Bladder microvascular endothelial cell (primary cell): ENCODE results near the gene MAGEA12. TPM values are rescaled to one million over a fixed set of nuclear protein-coding genes. Genes with fewer than 3 reads are reported as not detected.

Experiments
- total RNA-seq: library from RNA; depleted of rRNA; stranded (reverse); fragments of >200 nt; gene quantifications from 2 replicates; pipeline ENCODE4 v1.2.3, GENCODE V29; 2014

The MAGEA12 gene
- total RNA-seq, result not detected in 2 replicates

GRCh38 chrX:152733261-152733975, at the start of gene MAGEA12, which contains the start of gene CSAG1:
TSS of gene MAGEA12 (plus strand) at chrX:152733757. CDS start at chrX:152736162, 2,405 bp downstream.
TSS of gene CSAG1 (minus strand) at chrX:152733721. CDS start at chrX:152732460, 1,261 bp downstream.

GRCh38 chrX:152697952-152698931, 35.3 kb upstream of the MAGEA12 start, which contains the start of gene MAGEA3:
TSS of gene MAGEA3 (plus strand) at chrX:152698794. CDS start at chrX:152700833, 2,039 bp downstream.

GRCh38 chrX:152709173-152709572, 24.4 kb upstream of the MAGEA12 start, which contains the start of gene CSAG2:
TSS of gene CSAG2 (minus strand) at chrX:152709273. CDS start at chrX:152709112, 161 bp downstream.

GRCh38 chrX:152713815-152714787, 19.5 kb upstream of the MAGEA12 start, which contains the start of gene MAGEA2B:
TSS of gene MAGEA2B (plus strand) at chrX:152714628. CDS start at chrX:152717107, 2,479 bp downstream.

GRCh38 chrX:152753686-152754650, 20.4 kb downstream of the MAGEA12 start, which contains the start of gene MAGEA2:
TSS of gene MAGEA2 (minus strand) at chrX:152753842. CDS start at chrX:152751363, 2,479 bp downstream.

GRCh38 chrX:152758918-152759317, 25.4 kb downstream of the MAGEA12 start, which contains the start of gene CSAG3:
TSS of gene CSAG3 (plus strand) at chrX:152759218.

GRCh38 chrX:152769549-152770289, 36.2 kb downstream of the MAGEA12 start, which contains the start of gene MAGEA6:
TSS of gene MAGEA6 (minus strand) at chrX:152769689. CDS start at chrX:152767650, 2,039 bp downstream.

Other genes with a start within 250 kb of the MAGEA12 start
- gene GABRQ, start 95.9 kb upstream of the MAGEA12 start, total RNA-seq, result not detected in 2 replicates
- not detected in 2 replicates for gene MAGEA3, start 35.0 kb upstream of the MAGEA12 start, total RNA-seq
- not detected in 2 replicates for gene CSAG2, start 24.5 kb upstream of the MAGEA12 start, total RNA-seq
- gene MAGEA2B, start 19.1 kb upstream of the MAGEA12 start, total RNA-seq, result not detected in 2 replicates
- gene CSAG1, start within 50 bp of the MAGEA12 start, total RNA-seq, result not detected in 2 replicates
- gene MAGEA2, start 20.1 kb downstream of the MAGEA12 start, total RNA-seq, result not detected in 2 replicates
- not detected in 2 replicates for gene CSAG3, start 25.5 kb downstream of the MAGEA12 start, total RNA-seq
- not detected in 2 replicates for gene MAGEA6, start 35.9 kb downstream of the MAGEA12 start, total RNA-seq
- gene CETN2, start 97.0 kb downstream of the MAGEA12 start, total RNA-seq, result 16.8 and 18.1 TPM in 2 replicates
- 12.5 and 16.4 TPM in 2 replicates for gene NSDHL, start 97.3 kb downstream of the MAGEA12 start, total RNA-seq
- gene ZNF185, start 164.3 kb downstream of the MAGEA12 start, total RNA-seq, result 5.3 and 15.4 TPM in 2 replicates